HG02610 (cell line): ENCODE data around the gene TTLL7.
"Not testable (repeated sequence)": the region's sequence is repeated elsewhere in the genome, so short reads cannot be mapped to it uniquely, and the experiment has no call there.

Experiments used
- ATAC-seq: cut with Tn5 transposase; IDR thresholded peaks from one replicate; pipeline ENCODE4 v1.9.1; 2021; ENCODE audit warnings: mild to moderate bottlenecking, moderate library complexity; ENCODE audit not compliant: unreplicated experiment

Gene TTLL7

DNA sequence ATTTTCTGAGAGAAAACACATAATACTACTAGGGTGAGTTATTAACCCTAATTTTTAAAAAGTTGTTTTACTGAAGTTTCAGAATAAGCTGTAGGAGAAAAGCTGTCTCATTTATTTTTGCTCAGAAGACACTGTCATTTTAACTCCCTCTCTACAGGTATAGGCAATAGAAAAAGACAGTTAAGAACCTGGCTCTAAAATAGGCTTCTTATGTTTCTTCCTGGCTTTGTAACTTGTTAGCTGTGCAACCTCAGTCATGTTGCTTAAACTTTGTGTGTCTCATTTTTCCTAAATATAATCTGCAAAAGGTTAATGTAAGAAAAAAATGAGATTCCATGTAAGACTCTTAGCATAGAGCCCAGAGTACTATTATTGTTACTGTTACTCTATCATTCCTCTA lies 64.4 kb downstream of the TTLL7 start:
- ATAC-seq = no peak

DNA sequence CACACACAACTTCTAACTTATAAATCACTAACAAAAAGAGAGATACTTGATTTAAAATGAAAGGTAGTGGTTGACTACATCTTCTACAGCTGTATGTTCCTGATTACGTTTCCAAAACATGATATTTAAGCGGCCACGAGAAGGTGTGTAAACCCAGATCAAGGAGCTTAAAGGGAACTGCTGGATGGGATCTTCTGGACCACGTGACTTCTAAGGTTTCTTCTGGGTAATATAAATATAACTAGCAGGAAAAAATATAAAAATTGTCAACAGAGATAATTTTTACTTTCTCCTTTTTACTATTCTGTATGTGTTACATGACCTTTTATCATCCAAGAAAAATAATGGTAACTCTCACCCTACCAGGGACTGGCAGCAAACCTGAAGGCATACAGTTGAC lies 66.2 kb downstream of the TTLL7 start:
- no peak for ATAC-seq

- ATAC-seq = no peak
These were observed 66.7 kb downstream of the TTLL7 start for GRCh38 chr1:83932281-83932680.

DNA sequence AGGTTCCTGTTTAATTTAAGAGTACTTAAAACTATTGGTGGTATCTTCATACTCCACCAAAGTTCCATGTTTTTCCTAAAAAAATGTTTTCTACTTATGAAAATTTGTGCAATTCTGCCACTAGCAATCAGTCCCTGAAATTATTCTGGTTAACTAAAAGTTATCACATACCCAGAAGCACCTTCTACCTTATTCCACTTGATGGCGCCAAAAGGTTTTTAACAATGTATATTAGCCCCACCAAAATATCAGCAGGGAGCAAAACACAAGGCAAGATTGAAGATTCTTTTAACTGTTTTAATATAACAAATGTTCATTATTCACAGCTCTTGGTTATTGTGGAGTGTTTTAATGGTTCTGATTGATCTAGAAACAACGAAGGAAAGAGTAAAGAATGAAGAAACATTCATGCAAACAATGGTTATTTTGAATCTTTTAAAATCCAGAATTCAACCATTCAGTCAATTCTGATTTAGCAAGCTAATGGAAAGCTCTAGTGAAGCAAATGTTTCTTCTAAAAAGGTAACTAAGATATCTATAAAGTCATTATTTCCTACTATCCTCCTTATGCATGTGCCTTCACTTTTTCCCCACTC lies 67.2 kb downstream of the TTLL7 start:
- peak; percentile 59 for ATAC-seq

DNA sequence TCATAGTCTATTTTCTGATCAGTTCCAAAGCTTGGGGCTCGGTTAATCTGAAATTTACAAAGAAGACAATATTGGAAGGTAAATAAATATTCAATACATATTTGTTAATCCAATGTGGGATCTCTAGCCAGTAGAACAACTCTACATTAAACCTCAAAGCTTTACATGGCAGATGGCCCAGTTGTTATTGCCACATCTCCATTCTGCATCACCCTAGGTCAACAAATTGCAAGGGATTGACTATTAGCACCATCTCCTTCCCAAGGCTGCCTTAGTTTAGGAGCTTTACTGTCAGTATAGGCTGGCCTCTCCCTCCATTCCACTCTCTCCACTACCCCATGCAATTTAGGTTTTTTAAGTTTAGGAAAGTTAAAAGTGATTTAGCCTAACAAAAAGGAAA lies 69.7 kb downstream of the TTLL7 start:
- ATAC-seq = no peak

DNA sequence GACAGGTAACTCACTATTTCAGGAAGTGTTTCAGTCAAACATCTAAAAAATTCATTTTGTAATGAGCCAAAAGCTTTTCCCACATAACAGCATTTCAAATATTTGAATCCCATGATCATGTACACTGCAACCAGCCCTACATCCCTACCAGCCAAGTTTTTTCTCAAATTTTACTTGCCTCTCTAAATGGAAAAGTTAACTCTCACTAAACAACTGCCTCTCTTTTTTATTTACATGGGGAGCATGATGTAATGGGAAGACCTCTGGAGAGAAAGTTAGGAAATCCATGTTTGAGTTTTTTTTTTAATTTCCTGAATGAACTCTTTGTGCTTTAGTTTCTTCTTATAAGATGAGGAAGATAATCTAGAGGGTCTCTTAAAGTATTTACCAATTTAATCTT lies 70.5 kb downstream of the TTLL7 start:
- ATAC-seq = no peak

DNA sequence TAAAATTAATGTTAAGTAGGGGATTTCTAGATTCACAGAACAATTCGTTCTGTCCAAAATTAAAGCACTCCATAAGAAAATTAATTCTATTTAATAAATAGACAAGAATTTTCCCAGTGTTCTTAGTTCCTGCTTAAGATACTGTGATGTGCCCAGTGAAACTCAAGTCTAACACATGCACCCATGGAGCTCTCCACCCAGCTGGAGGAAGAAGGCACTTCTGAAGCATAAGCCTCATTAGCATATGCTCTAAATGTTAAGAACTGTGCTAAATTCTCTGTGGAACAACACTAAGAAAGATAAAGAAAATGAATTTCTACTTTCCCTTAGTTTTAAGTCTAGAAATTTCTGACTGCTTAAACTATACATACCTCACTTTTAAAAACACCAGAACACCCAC lies 71.2 kb downstream of the TTLL7 start:
- ATAC-seq = no peak

GRCh38 chr1:83927061-83927460 lies 71.9 kb downstream of the TTLL7 start:
- ATAC-seq = no peak

GRCh38 chr1:83923553-83923952 lies 75.4 kb downstream of the TTLL7 start:
- ATAC-seq = no peak

GRCh38 chr1:83922431-83922830 lies 76.5 kb downstream of the TTLL7 start:
- no peak for ATAC-seq

DNA sequence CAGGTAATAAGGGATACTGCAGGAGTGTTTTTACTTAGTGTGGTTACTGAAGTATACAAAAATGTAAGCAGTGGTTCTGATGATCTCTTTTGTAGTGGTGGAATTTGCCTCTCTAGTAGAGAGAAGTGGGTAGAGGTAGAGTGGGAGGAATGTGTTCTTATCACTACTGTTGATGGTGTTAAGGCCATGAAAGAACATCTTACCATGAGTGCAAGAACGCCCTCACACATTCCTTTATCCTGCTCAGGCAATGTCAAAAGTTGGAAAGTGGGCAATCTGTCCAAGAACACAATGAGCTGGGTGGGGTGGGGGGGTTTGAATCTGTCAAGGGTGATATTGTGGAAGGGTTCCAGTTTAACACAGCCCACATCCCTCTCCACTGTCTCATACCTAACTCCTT lies 78.6 kb downstream of the TTLL7 start:
- no peak for ATAC-seq

DNA sequence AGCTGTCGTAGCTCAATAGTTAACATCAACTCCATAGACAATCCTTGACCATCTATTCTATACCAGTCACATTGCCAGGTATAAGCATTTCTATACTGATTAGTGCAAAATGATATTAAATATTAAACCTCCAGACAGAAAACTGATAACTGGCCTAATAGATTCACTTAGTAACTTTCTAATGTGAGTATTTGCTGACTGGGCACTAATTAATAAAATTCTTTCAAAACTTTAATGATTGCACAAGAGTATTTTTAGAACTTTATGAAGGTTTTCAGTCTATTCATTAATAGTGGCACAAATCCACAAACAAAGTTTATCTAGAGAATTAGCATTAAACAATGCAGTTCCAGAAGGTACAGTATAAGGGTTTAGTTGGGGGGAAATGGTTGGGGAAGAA lies 79.1 kb downstream of the TTLL7 start:
- ATAC-seq = no peak

DNA sequence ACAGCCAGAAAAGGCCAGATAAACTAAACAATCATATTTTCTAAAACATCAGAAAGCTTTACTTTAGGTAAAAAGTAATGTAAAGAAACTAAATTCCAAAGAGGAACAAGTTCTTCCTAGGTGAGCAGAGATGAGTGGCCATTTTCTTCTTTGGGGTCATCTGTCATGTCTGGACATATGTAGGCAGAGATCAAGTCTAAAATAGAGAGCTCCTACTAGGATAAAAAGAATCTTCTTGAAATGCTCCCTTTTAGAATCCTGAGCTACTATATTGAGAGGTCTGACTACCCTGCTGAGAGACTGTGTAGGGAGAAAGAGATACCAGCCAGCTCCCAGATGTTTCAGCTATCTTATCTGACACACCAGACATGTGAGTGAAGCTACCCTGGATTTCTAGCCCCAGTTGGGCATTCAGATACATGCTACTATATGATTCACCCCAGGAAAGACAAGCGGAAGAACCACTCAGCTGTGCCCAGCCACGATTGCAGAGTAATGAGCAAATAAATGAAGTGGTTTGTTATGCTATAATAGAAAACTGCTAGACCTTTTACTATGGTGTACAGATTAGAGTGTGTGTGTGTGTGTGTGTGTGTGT lies 80.1 kb downstream of the TTLL7 start:
- no peak for ATAC-seq

- ATAC-seq = no peak
These were observed 81.0 kb downstream of the TTLL7 start for GRCh38 chr1:83917959-83918358.

- not testable (repeated sequence) for ATAC-seq
These were observed 82.8 kb downstream of the TTLL7 start for GRCh38 chr1:83916094-83916493.

DNA sequence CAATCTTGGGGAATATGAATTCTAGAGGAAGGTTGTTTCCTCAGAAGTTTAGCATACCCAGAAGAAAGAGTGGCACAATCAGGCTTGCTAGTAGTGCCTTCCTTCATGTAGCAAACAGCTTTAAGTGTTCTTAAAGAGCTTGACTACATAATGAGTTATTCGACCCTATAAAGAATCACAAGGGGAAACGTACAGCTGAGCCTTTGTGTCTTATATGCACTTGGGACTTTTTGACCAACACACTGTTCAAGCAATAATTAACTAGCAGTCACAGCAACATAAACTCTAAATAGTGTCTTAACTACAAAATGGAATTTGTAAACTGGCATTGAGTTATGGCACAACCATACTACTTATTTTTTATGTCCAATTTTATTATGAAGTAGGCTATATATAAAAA lies 86.1 kb downstream of the TTLL7 start:
- ATAC-seq = no peak

- ATAC-seq = no peak
These were observed 88.5 kb downstream of the TTLL7 start for GRCh38 chr1:83910461-83910860.

GRCh38 chr1:83909687-83910086 lies 89.2 kb downstream of the TTLL7 start:
- ATAC-seq = no peak

DNA sequence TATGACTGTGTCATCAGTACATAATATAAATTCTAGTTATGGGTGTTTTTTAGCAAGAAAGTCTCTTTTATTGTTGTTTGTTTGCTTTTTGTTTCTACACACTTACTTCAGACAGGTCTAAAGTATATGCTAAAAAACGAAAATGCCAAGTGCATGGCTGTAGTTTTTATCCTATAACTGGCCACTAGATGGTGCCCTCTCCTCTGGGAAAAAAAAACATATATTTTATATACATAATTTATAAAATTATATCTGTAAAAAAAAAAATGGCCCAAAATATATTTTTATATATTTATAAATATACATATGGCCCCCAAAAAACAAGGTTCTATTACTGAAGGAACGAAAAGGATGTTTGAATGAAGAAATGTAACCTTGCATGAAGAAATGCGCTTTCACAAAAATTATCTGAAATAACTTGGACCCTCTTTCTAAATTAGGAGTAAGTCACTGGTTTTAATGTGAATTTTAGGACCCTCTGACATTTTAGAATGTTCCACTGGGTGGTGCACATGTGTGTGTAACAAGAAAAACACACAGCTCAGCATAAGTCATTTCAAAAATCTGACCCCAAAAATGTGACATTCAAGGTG lies 93.5 kb downstream of the TTLL7 start:
- ATAC-seq = peak; percentile 45

DNA sequence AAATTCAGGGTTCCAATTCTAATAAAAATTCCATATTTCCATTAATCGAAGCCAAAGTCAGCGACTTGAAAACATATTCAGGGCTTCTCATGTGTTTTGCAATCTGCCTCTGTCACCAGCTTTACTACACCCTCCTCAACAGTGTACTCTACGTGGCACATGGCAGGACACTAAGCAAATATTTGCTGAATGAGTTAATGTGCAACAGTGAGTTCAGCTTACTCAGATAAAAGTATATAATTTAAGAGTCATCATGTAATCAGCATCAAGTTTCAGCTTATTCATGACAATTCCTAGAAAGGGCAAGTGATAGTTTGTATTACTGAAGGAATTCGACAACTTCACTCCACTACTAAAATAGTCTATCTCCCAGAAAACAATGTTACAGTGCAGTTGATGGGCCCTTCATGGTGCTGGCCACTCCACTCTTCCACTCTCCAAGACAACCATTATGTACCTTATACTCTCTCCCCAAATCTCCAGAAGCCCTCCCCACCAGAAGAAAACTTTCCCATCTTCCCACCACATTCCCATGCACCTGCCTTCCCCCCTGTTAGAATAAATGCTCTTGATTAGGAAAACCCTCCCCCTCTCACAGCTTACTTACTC lies 97.3 kb downstream of the TTLL7 start:
- ATAC-seq = no peak

GRCh38 chr1:83900524-83900923 lies 98.4 kb downstream of the TTLL7 start:
- no peak for ATAC-seq

DNA sequence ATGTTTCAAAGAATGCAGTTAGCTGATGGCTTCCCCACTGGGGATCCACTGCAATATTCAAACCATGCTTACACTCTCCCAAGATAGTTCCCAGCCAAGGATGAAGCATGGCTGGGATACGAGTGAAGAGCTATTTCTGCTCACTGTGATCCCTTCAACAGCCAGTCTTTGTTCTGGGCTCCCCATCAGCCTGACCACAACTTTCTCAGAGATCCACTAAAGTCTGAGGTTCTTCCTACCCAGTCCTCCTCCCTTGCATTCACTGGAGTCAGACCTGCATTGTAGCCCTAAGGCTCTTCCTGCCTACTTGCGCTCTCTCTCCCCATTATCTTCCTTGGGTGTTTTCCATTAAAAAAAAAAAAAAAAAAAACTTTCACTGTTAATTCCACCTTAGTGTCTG lies 101.4 kb downstream of the TTLL7 start:
- ATAC-seq = no peak
